Keratinocyte (primary cell): ENCODE data around the gene CNIH1.

Source experiments
- EZH2 ChIP-seq: IDR thresholded peaks from one replicate; pipeline ENCODE4 v1.6.1; 2012; ENCODE audit warnings: inconsistent platforms, mild to moderate bottlenecking, low read length, moderate library complexity
- TF ChIP-seq, protein P1 (sequence below), 3 experiments: IDR thresholded peaks in 1 of 3; conservative IDR thresholded peaks in 1 of 3; optimal IDR thresholded peaks in 1 of 3; 2 replicates in 2 of 3; 3 replicates in 1 of 3; pipeline versions ENCODE3 to v1.5.1; 2011; ENCODE audit warnings: low read length in 3 of 3, mild to moderate bottlenecking in 3 of 3, moderate library complexity in 2 of 3, control low read depth in 1 of 3, inconsistent platforms in 1 of 3; ENCODE audit not compliant: insufficient read depth in 2 of 3; ENCODE audit errors: extremely low read depth in 1 of 3

DNA sequence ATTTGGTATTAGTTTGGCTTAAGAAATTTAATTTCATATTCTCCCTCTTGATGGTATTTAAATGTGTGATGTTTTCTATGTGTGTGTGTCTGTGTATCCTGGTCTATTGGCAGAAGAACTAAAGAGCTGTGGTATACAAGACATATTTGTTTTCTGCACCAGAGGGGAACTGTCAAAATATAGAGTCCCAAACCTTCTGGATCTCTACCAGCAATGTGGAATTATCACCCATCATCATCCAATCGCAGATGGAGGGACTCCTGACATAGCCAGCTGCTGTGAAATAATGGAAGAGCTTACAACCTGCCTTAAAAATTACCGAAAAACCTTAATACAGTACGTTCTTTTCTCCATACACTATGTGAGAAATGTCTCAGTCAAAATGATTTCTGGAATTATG, 29.8 kb downstream of the CNIH1 start:
- TF ChIP-seq, protein P1, sequence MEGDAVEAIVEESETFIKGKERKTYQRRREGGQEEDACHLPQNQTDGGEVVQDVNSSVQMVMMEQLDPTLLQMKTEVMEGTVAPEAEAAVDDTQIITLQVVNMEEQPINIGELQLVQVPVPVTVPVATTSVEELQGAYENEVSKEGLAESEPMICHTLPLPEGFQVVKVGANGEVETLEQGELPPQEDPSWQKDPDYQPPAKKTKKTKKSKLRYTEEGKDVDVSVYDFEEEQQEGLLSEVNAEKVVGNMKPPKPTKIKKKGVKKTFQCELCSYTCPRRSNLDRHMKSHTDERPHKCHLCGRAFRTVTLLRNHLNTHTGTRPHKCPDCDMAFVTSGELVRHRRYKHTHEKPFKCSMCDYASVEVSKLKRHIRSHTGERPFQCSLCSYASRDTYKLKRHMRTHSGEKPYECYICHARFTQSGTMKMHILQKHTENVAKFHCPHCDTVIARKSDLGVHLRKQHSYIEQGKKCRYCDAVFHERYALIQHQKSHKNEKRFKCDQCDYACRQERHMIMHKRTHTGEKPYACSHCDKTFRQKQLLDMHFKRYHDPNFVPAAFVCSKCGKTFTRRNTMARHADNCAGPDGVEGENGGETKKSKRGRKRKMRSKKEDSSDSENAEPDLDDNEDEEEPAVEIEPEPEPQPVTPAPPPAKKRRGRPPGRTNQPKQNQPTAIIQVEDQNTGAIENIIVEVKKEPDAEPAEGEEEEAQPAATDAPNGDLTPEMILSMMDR (optimal IDR thresholded peaks at IDR 0.05 in 1 of 3, IDR thresholded peaks at IDR 0.05 in 1 of 3, conservative IDR thresholded peaks at IDR 0.05 in 1 of 3; ENCODE audit: extremely low read depth in 1 of 3, insufficient read depth in 2 of 3, low read length in 3 of 3): no peak
- no peak for TF ChIP-seq EZH2
